Stimulated activated CD8-positive, alpha-beta memory T cell treated with anti-CD3 and anti-CD28 coated beads, Interleukin-12 subunit alpha, Interleukin-12 subunit beta, amount 100 ng/mL, for 24 hours (primary cell): ENCODE data around the gene THAP5.
"Not testable (repeated sequence)": the region's sequence is repeated elsewhere in the genome, so short reads cannot be mapped to it uniquely, and the experiment has no call there.

Experiments used
- DNase-seq: peaks from one replicate; pipeline ENCODE4 v3.0.0-alpha.2; 2020; ENCODE audit errors: extremely low read depth

Gene THAP5

DNA sequence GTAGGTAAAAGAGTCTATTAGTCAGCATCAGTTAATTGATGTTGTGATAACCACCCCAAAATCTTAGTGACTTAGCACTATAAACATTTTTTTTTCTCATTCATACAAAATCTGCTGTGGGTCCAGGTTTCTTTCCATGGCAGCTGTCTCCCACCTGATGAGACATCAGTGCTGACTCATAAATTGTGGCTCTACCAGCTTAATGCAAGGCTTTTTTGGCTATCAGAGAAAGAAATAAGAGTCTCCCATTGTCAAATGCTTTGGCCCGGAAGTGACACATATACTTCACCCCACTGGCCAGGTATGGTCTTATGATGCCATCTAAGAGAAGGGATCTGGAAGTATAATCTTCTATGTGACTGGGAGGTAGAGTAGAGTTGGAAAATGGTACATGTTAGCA is 14.7 kb upstream of the THAP5 start:
- DNase-seq: no peak

DNA sequence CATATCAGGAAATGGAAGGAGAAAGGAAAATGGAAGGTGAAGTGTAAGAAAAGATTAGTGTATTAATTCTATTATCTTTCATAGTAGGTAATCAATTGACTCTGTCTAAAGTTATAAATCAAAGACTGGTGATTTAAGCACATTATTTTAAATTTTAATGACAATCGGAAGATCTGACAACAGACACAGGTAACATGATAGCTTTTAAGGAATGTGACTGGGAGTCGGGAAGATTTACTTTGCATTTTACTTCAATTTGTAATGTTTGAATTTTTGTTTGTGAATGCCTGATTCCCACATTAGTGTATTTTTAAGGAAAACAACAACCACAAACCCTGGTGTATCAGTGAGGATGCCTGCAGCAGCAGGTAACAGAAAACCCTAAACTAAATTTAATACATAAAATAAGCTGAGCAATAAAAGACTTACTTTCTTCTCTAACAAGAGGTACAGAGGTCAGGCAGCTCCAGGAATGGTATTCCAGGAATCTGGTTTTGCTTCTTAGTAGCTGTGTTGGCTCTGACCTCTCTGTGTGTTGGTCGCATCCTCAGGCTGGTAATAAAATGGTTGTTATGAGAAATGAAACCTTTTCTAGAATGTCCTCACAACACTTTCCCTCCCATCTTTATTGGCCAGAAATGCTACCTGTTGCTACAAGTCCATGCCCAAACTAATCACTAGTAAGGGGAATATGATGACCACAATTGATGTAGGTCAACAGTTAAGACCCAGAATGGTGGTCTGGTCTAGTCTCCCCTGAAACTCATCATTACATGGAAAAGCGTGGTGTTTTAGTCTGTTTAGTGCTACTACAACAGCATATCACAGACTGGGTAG is 12.4 kb upstream of the THAP5 start:
- DNase-seq: no peak

DNA sequence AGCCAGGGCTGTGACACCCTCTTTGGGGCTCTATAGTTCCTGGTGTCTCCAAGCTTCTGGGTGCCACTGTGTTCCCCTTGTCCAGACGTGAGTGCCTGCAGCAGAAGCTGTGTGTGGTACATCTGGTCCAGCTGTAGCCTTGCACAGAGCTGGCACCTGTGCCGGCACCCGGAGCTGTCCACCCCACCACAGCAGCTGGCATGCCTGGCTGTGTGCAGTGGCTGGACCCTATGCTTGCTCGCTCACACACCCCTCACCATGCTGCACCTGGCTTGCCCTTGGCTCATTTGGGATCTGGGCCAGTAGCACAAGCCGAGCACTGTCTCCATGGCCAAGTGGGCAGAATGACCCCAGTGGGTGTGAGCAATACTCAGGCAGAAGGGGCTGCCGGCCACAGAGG is 10.8 kb upstream of the THAP5 start:
- no peak for DNase-seq

DNA sequence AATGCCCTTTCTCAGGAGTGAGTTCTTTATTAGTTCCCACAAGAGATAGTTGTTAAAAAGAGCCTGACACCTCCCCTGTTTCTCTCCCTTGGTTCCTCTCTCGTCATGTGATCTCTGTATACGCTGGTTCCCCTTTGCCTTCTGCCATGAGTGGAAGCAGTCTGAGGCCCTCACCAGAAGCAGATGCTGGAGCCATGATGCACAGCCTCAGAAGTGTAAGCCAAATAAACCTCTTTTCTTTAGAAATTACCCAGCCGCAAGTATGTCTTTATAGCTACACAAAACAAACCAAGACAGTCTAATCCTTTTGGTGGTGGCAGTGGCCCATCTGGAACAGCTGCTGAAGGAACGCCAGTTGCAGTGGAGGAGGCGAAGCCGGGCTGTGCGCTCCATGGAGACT is 9.4 kb upstream of the THAP5 start:
- no peak for DNase-seq

DNA sequence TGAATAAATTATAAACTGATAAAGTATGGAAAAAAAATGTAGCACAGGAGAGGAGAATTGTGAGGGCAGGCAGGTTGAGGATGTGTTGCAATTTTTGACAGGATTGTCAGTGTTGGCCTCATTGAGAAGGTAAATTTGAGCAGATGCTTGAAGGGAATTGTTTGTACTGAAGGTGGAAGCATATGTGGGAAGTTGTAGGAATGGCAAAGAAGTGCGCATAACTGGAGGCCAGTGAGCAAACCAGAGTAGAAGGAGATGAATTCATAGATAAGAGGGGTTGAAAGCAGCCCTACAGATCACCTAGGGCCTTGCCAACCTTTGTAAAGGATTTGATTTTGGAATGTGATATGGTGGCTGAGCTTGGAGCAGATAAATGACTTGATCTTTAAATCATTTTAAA is 6.6 kb upstream of the THAP5 start:
- DNase-seq: no peak

DNA sequence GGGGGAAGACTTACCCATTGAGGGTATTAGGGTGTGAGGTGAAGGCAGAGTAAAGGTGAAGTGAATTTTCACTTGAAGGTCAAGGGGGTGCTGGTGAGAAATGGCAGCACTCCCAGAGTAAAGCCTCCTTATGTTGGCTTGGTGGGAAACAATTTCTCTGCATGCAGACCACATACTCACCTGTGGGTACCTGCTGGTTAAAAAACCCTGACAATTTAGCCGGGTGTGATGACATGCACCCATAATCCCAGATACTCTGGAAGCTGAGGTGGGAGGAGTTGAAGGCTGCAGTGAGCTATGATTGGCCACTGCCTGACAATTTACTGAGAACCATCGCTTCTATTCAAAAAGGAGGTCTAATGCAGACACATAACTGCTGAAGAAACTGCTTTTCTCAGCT is 5.7 kb upstream of the THAP5 start:
- DNase-seq: no peak

DNA sequence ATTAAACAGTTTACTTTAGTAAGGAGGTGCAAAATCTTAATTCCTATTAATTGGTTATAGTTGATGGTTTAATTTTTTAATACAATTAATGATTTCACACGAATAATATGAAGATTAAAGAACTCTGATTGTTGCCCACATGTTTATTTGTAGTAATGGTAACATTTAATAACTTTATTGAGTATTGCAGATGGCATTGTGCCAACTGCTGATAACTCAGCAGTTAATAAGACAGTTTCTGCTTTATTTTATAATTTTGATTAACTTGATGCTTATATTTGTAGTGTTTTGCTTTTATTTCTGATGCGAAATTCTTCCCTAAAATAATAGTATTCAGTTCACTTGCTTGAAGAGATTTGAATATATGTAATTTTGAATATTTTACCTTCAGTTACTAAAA is 3.0 kb upstream of the THAP5 start:
- no peak for DNase-seq

DNA sequence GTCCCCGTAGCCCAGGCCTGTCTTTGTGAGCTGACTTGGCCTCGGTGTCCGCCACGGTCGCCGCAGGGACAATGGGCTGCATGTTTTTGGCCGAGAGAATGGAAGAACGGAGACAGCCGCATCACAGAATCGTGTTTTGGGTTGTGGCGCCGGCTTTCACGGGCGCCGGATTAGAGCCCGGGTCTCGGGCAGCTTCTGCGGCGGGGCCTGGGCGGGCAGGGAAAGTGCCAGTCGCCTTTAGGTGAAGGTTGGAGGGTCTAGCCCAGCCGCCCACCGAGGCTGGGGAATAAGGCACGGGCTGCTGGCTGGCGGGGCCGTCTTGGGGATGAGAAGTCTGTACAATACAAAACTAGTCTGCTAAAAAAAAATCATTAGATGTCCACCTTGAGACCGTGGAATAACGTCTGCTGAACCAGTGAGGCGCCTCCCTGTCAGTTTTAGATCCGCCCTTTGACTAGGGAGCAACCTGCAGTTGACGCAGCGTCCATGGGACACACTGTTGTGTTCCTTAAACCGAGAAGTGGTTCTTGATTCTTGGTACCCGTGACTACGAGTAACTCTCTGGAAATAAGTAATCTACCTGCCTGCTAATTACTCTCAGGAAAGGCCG is 745 bp upstream of the THAP5 start:
- no peak for DNase-seq

DNA sequence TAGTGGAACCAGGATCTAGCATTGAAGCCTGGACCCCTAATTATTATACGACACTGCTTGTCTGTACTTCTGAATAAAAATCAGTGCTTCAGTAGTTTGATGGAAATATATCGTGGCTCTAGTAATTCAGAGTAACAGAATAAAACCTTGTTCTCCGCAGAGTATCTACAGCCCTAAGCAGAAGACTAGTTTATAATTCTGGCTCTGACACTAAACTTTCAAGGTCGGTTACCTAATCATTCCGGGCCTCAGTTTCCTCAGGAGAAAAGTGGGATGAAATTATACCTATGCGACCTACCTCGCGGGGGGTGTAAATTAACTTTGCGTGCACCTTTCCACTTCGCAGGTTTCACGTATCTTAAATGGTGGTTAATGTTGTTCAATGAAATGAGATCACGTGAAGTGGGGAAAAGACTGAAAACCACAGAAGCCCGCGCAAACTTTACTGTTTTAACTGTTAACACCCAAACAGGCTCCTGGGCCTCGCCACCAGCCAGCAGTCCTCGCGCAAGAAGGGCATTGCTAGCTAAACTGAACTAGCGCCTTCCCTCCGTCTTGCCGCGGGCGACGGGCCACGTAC is 615 bp downstream of the THAP5 start:
- DNase-seq: no peak

DNA sequence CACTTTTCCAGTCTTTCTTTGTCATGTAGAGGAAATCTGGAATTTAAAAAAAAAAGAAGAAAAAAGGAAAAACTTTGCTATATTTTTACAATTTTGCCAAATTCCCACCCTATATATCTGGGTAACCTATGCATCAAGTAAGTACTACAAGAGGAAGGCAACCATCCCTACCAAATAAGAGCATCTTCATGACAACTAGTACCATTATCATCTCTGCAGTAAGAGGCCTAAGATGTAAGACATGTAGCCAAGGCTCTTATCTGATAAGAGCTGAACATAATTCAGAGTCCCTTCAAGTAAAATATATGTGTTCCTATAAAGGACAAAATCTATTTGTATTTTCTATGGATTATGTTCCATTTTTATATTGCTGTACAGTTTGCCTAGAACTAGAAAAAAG is 3.5 kb downstream of the THAP5 start:
- no peak for DNase-seq

DNA sequence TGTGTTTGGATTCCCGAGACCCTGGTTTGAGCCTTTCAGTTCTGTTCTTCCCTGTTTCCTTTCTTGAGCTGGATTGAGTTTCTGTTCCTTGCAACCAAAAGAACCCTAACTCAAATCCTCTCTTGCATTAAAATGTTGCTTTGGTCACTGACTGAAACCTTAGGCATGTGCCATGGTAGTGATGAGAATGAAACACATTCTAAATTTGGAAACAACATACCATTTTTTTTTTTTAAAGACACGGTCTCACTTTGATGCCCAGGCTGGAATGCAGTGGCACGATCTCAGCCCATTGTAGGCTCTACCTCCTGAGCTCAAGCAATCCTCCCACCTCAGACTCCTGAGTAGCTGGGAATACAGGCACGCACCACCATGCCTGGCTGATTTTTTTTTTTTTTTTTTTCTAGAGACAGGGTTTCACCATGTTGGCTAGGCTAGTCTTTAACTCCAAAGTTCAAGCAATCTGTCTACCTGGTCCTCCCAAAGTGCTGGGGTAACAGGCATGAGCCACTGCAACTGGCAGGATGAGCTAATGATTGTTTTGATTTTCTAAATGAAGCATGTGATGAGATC is 8.4 kb downstream of the THAP5 start:
- DNase-seq: no peak

DNA sequence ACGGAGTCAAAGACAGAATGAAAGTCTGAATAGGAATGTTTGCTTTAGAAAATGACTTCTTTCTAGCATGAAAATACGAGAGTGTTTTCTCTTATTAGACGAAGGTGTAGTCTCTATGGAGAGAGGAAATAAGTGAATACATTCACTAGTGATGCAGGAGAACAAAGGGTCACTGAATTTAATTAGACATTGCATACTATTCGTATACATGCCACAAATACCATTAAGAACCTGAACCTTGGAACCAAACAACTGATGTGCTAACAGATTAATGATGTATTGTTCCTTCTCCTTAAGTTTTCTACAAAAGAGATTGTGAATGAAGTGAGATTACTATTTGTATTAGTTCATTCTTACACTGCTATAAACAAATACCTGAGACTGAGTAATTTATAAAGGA is 10.3 kb downstream of the THAP5 start:
- no peak for DNase-seq

DNA sequence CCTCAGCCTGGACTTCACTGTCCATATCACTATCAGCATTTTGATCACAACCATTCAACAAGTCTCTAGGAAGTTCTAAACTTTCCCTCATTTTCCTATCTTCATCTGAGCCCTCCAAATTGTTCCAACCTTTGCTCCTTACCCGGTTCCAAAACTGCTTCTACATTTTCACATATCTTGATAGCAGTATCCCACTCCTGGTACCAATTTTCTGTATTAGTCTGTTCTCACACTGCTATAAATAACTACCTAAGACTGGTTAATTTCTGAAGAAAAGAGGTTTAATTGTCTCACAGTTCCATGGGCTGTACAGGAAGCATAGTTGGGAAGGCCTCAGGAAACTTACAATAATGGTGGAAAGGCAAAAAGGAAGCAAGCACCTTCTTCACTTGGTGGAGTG is 11.9 kb downstream of the THAP5 start:
- DNase-seq: no peak

DNA sequence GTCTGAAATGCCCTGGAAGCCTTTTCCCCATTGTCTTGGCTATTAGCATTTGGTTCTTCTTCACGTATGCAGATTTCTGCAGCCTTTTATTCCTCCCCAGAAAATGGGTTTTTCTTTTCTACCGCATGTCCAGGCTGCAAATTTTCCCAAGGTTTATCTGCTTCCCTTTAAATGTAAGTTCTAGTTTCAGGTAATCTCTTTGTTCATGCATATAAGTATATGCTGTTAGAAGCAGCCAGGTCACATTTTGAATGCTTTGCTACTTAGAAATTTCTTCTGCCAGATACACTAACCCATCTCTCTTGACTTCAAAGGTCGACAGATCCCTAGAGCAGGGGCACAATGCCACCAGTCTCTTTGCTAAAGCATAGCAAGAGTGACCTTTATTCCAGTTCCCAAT is 12.3 kb downstream of the THAP5 start:
- no peak for DNase-seq

DNA sequence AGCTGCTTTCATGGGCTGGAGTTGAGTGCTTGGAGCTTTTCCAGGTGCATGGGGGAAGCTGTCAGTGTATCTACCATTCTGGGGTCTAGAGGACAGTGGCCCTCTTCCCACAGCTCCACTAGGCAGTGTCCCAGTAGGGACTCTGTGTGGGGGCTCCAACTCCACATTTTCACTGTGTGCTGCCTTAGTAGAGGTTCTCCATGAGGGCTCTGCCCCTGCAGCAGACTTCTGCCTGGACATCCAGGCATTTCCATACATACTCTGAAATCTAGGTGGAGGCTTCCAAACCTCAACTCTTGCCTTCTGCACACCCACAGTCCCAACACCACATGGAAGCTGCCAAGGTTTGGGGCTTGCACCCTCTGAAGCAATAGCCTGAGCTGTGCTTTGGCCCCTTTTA is 12.8 kb downstream of the THAP5 start:
- not testable (repeated sequence) for DNase-seq

DNA sequence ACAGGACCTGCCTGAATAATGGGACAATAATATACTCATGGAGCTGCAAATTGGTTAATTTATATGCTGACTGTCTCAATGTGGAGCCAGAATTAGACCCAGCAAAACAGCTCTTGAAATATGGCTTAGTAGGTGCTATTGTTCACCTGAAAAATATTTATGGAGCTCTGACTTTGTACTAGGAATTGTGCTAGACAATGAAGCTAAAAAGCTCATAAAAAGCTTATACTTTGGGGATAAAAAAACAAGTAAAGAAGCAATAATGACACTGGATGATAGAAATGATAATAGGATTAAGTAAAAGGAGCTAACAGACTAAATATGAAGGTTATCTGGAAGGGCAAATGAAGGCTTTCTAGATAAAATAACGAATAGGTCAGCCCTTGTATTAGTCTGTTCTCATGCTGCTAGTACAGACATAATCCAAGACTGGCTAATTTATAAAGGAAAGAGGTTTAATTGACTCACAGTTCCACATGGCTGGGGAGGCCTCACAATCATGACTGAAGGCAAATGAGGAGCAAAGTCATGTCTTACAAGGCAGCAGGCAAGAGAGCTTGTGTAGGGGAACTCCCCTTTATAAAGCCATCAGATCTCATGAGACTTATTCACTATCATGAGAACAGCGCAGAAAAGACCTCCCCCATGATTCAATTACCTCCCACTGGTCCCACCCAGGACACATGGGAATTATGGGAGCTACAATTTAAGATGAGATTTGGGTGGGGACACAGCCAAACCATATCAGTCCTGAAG is 21.2 kb downstream of the THAP5 start:
- not testable (repeated sequence) for DNase-seq

DNA sequence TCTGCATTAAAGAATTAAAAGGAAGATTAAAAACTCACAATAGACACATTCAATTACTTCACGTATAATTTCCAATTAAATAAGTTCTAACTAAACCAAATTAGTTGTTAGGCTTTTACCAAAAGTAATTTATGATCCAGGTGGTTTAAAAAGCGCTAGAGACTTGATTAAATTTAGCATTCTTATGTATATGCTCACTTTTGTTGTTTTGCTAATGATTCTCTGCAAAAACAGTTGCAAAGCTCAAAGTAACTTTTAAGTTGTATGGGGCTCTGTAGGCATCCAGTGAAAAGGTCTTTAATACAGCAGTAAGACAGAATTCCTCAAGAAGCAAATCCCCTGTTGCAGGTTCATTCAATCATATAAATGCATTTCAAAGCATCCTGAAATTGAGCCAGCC is 28.0 kb downstream of the THAP5 start:
- no peak for DNase-seq

DNA sequence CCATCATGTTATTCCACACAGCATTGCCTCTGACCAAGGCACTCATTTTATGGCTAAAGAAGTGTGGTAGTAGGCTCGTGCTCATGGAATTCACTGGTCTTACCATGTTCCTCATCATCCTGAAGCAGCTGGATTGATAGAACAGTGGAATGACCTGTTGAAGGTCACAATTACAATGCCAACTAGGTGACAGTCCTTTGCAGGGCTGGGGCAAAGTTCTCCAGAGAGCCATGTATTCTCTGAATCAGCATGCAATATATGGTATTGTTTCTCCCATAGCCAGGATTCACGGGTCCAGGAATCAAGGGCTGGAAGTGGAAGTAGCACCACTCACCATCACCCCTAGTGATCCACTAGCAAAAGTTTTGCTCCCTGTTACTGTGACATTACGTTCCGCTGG is 30.8 kb downstream of the THAP5 start:
- not testable (repeated sequence) for DNase-seq

DNA sequence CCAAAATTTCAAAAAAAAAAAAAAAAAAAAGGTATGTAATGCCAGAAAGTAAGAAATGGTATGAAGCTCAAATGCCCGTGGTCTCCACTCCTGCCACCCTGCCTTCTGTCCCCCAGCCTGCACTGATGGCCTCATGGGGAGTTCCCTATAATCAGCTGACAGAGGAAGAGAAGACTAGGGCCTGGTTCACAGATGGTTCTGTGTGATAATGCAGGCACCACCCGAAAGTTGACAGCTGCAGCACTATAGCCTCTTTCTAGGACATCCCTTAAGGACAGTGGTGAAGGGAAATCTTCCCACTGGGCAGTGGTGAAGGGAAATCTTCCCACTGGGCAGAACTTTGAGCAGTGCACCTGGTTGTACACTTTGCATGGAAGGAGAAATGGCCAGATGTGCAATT is 31.3 kb downstream of the THAP5 start:
- DNase-seq: not testable (repeated sequence)

DNA sequence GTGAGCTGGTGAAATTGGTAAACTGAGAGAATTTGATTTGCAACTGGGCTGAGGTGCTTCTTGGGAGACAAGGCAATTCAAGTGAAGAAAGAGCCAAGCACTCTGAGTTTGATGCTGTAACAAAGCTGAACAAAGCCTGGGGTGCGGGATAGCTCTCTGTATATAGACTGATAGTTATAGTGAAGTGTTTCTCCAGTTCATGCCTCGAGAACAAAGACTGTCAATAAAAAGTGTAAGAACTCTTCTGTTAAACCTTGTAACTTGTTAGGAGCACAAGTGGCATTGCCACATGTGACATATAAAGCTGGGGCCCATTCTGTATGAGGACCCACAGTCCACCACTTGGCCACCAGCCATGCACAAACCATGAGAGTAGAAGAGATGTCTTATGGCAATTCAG is 32.3 kb downstream of the THAP5 start:
- DNase-seq: no peak

DNA sequence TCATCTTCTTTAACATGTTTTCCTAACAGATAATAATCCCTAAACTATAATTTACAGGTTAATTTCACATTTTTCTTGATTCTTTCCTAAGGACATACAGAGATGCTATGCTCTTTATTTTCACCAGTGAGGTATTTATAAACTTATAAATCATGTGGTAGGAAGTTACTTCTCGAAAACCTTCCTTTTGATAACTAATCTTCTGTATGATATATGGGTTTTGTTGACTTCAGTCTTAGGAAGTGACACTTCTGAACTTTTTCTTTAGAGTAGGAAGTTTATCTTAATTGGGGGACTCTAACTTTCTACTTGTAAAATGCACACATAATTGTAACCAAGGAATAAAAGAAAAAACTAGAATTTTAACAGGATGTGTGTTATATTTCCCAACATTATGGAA is 33.8 kb downstream of the THAP5 start:
- DNase-seq: no peak

DNA sequence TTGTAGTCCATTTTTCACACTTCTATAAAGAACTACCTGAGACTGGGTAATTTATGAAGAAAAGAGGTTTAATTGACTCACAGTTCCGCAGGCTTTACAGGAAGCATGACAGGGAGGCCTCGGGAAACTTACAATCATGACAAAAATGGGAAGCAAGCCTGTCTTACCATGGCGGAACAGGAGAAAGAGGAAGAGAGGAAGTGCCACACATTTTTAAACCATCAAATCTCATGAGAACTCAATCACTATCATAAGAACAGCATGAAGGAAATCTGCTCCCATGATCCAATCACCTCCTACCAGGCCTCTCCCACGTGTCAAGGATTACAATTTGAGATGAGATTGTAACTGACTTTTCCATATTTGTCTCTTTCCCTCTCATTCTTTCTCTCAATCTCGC is 34.2 kb downstream of the THAP5 start:
- no peak for DNase-seq
